Endothelial cell of umbilical vein (primary cell): Measurements from ENCODE around the gene EP400. TPM values are rescaled to one million over a fixed set of nuclear protein-coding genes. Genes with fewer than 3 reads are reported as not detected.

Experiments
- BruUV-seq: library from RNA; stranded (reverse); fragments of 400-500 nt; replicated peaks from 2 replicates; lab custom pipeline; 2021; lab: Mats Ljungman, UMichigan
- CTCF ChIA-PET: fragments of 300-600, 350-600 bp; sonication (Branson Sonifier 250); formaldehyde crosslinking; loops from one replicate; lab custom pipeline; 2021; ENCODE audit warnings: antibody characterized with exemption, inconsistent platforms; lab: Charles Lee
- POLR2A ChIA-PET: fragments of 300-600, 350-600 bp; sonication (Branson Sonifier 250); formaldehyde crosslinking; loops from one replicate; lab custom pipeline; 2021; ENCODE audit warnings: antibody characterized with exemption, inconsistent platforms; lab: Charles Lee
- DNase-seq: peaks from one replicate; pipeline ENCODE4 v3.0.0-alpha.2; 2011; ENCODE audit warnings: low read depth, low spot score
- FAIRE-seq: peaks from 2 replicates; lab custom pipeline; 2011; peaks lifted over from hg19 to GRCh38; lab: Jason Lieb, UNC
- H2AFZ ChIP-seq: 2 replicates; pipeline ENCODE4 v1.6.0; 2012; ENCODE audit warnings: low read depth, low read length, control low read depth, inconsistent platforms
- H3K27ac ChIP-seq: 2 replicates; pipeline ENCODE4 v1.5.1; 2011; ENCODE audit warnings: low read depth, mild to moderate bottlenecking, control low read depth, low read length, moderate library complexity; ENCODE audit not compliant: insufficient read depth
- H3K27me3 ChIP-seq, 2 experiments: 2 replicates each; pipeline versions ENCODE4 v1.6.0 to v1.6.1; 2011; ENCODE audit warnings: low read length in 2 of 2, mixed read lengths in 1 of 2; ENCODE audit not compliant: control insufficient read depth in 2 of 2, insufficient read depth in 2 of 2
- H3K36me3 ChIP-seq, 2 experiments: 2 replicates in 1 of 2; 3 replicates in 1 of 2; pipeline ENCODE4 v1.5.1; 2011; ENCODE audit warnings: low read length in 2 of 2, mild to moderate bottlenecking in 1 of 2, moderate library complexity in 1 of 2; ENCODE audit not compliant: control insufficient read depth in 2 of 2, insufficient read depth in 2 of 2; ENCODE audit errors: extremely low read depth in 1 of 2
- H3K4me1 ChIP-seq: 3 replicates; pipeline ENCODE4 v1.5.1; 2011; ENCODE audit warnings: mild to moderate bottlenecking, low read length; ENCODE audit not compliant: control insufficient read depth, insufficient read depth; ENCODE audit errors: extremely low read depth
- H3K4me2 ChIP-seq: 2 replicates; pipeline ENCODE4 v1.6.1; 2011; ENCODE audit warnings: low read length, control low read depth, mixed read lengths; ENCODE audit not compliant: insufficient read depth
- H3K4me3 ChIP-seq, 3 experiments: fragments of 200-600 bp in 1 of 3; sonication (generic), shearing (Covaris generic) in 1 of 3; replicated peaks in 1 of 3; 2 replicates each; pipeline ENCODE4 v1.5.1; 2011 to 2016; ENCODE audit warnings: control low read depth in 3 of 3, low read length in 3 of 3, mild to moderate bottlenecking in 2 of 3, inconsistent platforms in 1 of 3, low read depth in 1 of 3, moderate library complexity in 1 of 3; ENCODE audit not compliant: insufficient read depth in 1 of 3
- H3K79me2 ChIP-seq: 2 replicates; pipeline ENCODE4 v1.6.0; 2012; ENCODE audit warnings: low read length, inconsistent platforms; ENCODE audit not compliant: control insufficient read depth, insufficient read depth
- H3K9ac ChIP-seq: replicated peaks from 2 replicates; pipeline ENCODE3; 2011; ENCODE audit warnings: low read length, control low read depth; ENCODE audit not compliant: insufficient read depth; ENCODE audit errors: extremely low read depth
- H3K9me1 ChIP-seq: replicated peaks from 3 replicates; pipeline ENCODE4 v1.6.0; 2011; ENCODE audit warnings: mild to moderate bottlenecking, low read length; ENCODE audit not compliant: control insufficient read depth, insufficient read depth; ENCODE audit errors: extremely low read depth
- H3K9me3 ChIP-seq: replicated peaks from 2 replicates; pipeline ENCODE4 v1.5.1; 2012; ENCODE audit warnings: low read length, inconsistent platforms; ENCODE audit not compliant: control insufficient read depth, insufficient read depth
- H4K20me1 ChIP-seq: replicated peaks from 2 replicates; pipeline ENCODE3; 2011; ENCODE audit warnings: mild to moderate bottlenecking, low read length; ENCODE audit not compliant: control insufficient read depth, insufficient read depth; ENCODE audit errors: extremely low read depth
- EZH2 ChIP-seq: IDR thresholded peaks from 2 replicates; pipeline ENCODE4 v1.6.1; 2012; ENCODE audit warnings: borderline replicate concordance, low read depth, mild to moderate bottlenecking, moderate library complexity, low read length, inconsistent platforms; ENCODE audit not compliant: severe bottlenecking
- FOS ChIP-seq: IDR thresholded peaks from 2 replicates; pipeline ENCODE4 v1.6.1; 2011; ENCODE audit warnings: mild to moderate bottlenecking, low read length, moderate library complexity, borderline replicate concordance; ENCODE audit not compliant: insufficient read depth
- GATA2 ChIP-seq: IDR thresholded peaks from 2 replicates; pipeline ENCODE4 v1.7.0; 2011; ENCODE audit warnings: low read depth, mild to moderate bottlenecking, moderate library complexity, mixed read lengths, low read length; ENCODE audit not compliant: insufficient read length, insufficient read depth
- JUN ChIP-seq: IDR thresholded peaks from 2 replicates; pipeline ENCODE4 v1.6.1; 2011; ENCODE audit warnings: borderline replicate concordance, low read depth; ENCODE audit not compliant: insufficient read length, insufficient read depth
- MAX ChIP-seq: IDR thresholded peaks from 2 replicates; pipeline ENCODE4 v1.6.1; 2011; ENCODE audit not compliant: insufficient read depth, insufficient read length
- MYC ChIP-seq: IDR thresholded peaks from one replicate; pipeline ENCODE4 v1.6.1; 2011; ENCODE audit warnings: mild to moderate bottlenecking, low read depth, low read length
- POLR2A ChIP-seq: IDR thresholded peaks from 2 replicates; pipeline ENCODE4 v1.6.1; 2012; ENCODE audit warnings: low read depth, mild to moderate bottlenecking, control low read depth, low read length
- POLR2AphosphoS5 ChIP-seq: IDR thresholded peaks from 2 replicates; pipeline ENCODE4 v1.6.1; 2012; ENCODE audit warnings: low read depth, mild to moderate bottlenecking, control low read depth, low read length, moderate library complexity; ENCODE audit not compliant: insufficient read depth
- dilution Hi-C: fragments of 300-500 bp; cut with MboI; formaldehyde crosslinking; loops from one replicate; pipeline ENCODE4 v1.15.0; 2019; ENCODE audit warnings: low sequenced_read_pairs; ENCODE audit not compliant: extremely low pct_ligation_motif_present
- intact Hi-C: fragments of 100-400 bp; cut with micrococcal nuclease; formaldehyde crosslinking; loops from one replicate; pipeline ENCODE4 v1.10.0; 2022
- polyA plus RNA-seq, 4 experiments: library from polyadenylated mRNA; depleted of rRNA in 3 of 4; stranded (reverse) in 3 of 4; unstranded in 1 of 4; fragments of >200 nt; gene quantifications; 2 replicates each; pipeline versions ENCODE4 v1.2.1 to v1.2.3, GENCODE V29; 2011 to 2012; ENCODE audit warnings: missing spikeins in 1 of 4
- total RNA-seq: library from RNA; stranded (reverse); gene quantifications from 2 replicates; pipeline ENCODE4 v1.2.3, GENCODE V29; 2021
- TF ChIP-seq, protein P1 (sequence below), 2 donors: IDR thresholded peaks; 1 replicate in 1 of 2; 2 replicates in 1 of 2; pipeline ENCODE4 v1.5.1; 2011; ENCODE audit warnings: low read length in 2 of 2, mild to moderate bottlenecking in 2 of 2, moderate library complexity in 2 of 2, control low read depth in 1 of 2, inconsistent platforms in 1 of 2, low read depth in 1 of 2; ENCODE audit not compliant: insufficient read depth in 1 of 2; ENCODE audit errors: extremely low read depth in 1 of 2

The EP400 gene
- total and polyA plus RNA-seq, 2 donors (not counting 3 experiments of a cell fraction or from before 2014, with no cell fraction given): 9.0 to 57.7 TPM

- Histone ChIP-seq H3K27me3 (no peaks in the 10 kb centered on the region), H3K4me3 (no peak overlapping the region), H3K79me2 (no peaks in the 10 kb centered on the region), H4K20me1 (no peaks in the 10 kb centered on the region), H3K4me2 (no peak overlapping the region), H3K9me3 (no peaks in the 10 kb centered on the region), H3K36me3 (peaks cover 0 to 28% of the 10 kb centered on the region in 2 experiments), H3K9me1 (no peaks in the 10 kb centered on the region), H2AFZ (no peak overlapping the region), H3K27ac (no peak overlapping the region), H3K9ac (no peak overlapping the region), H3K4me1 (no peaks in the 10 kb centered on the region)
- FAIRE-seq (no peak), DNase-seq (no peak)
- CTCF ChIA-PET: interaction anchor here (1.1 kb wide), 1 partner anchor 9 kb away, joined by 3 read pairs; no protein-coding TSS in a partner anchor
- dilution Hi-C loops (no loop called here), intact Hi-C loops (no loop called here)
- no TSS peak for BruUV-seq
- POLR2A ChIA-PET: no interaction called here
- no peak for TF ChIP-seq POLR2A
- TF ChIP-seq POLR2AphosphoS5: no peak
- no peak for TF ChIP-seq FOS
- TF ChIP-seq, protein P1, sequence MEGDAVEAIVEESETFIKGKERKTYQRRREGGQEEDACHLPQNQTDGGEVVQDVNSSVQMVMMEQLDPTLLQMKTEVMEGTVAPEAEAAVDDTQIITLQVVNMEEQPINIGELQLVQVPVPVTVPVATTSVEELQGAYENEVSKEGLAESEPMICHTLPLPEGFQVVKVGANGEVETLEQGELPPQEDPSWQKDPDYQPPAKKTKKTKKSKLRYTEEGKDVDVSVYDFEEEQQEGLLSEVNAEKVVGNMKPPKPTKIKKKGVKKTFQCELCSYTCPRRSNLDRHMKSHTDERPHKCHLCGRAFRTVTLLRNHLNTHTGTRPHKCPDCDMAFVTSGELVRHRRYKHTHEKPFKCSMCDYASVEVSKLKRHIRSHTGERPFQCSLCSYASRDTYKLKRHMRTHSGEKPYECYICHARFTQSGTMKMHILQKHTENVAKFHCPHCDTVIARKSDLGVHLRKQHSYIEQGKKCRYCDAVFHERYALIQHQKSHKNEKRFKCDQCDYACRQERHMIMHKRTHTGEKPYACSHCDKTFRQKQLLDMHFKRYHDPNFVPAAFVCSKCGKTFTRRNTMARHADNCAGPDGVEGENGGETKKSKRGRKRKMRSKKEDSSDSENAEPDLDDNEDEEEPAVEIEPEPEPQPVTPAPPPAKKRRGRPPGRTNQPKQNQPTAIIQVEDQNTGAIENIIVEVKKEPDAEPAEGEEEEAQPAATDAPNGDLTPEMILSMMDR (IDR thresholded peaks at IDR 0.05; ENCODE audit: extremely low read depth in 1 of 2, insufficient read depth in 1 of 2, low read depth in 1 of 2, low read length in 2 of 2): no peak
- TF ChIP-seq MAX: no peak
- no peak for TF ChIP-seq JUN
- no peak for TF ChIP-seq EZH2
- no peak for TF ChIP-seq MYC
- no peak for TF ChIP-seq GATA2
These were observed 28.6 kb upstream of the EP400 start for GRCh38 chr12:131920902-131921840.
